ENCODE results near the gene C1R. TPM values are rescaled to one million over a fixed set of nuclear protein-coding genes. Genes with fewer than 3 reads are reported as not detected.

C1R gene
- total RNA-seq, 6 donors from 2014 or later, result 116 to 410 (median 210) TPM

- Histone ChIP-seq H3K27me3 (no peaks in the 10 kb centered on the region), H3K9me3 (no peaks in the 10 kb centered on the region), H3K36me3 (peaks cover 0 to 25% (median 0%) of the 10 kb centered on the region in 4 donors), H3K4me1 (no peaks in the 10 kb centered on the region), H3K4me3 (no peak overlapping the region), H3K27ac (no peak overlapping the region)
- TF ChIP-seq POLR2AphosphoS5 (IDR thresholded peaks at IDR 0.05) (no peak), POLR2A (IDR thresholded peaks at IDR 0.05) (no peak), CTCF (IDR thresholded peaks at IDR 0.05) (no peak), EP300 (IDR thresholded peaks at IDR 0.05) (no peak)
- 85 to 91% methylated on average over 7 of the region's 7 CpGs for WGBS, 2 donors
- DNase-seq, result no peak
- ATAC-seq (ENCODE audit: low FRiP score in 2 of 2), result no peak
Measured at GRCh38 chr12:7067096-7067495, 25.1 kb downstream of the C1R start.

- H3K36me3 ChIP-seq, result peaks cover 0 to 25% (median 0%) of the 10 kb centered on the region in 4 donors
- ATAC-seq (ENCODE audit: low FRiP score in 2 of 2), result no peak
Measured at GRCh38 chr12:7066596-7066995, 25.6 kb downstream of the C1R start.

GRCh38 chr12:7065073-7065623, 27.1 kb downstream of the C1R start:
- Histone ChIP-seq H3K4me3 (no peak overlapping the region), H3K9me3 (no peaks in the 10 kb centered on the region), H3K36me3 (peaks cover 0 to 22% (median 0%) of the 10 kb centered on the region in 4 donors), H3K27me3 (no peaks in the 10 kb centered on the region), H3K27ac (no peak overlapping the region), H3K4me1 (peaks cover 0 to 12% (median 8%) of the 10 kb centered on the region in 4 donors)
- ATAC-seq (ENCODE audit: low FRiP score in 2 of 2), result no peak
- 88 to 91% methylated on average over 7 of the region's 7 CpGs for WGBS, 2 donors
- TF ChIP-seq EP300 (IDR thresholded peaks at IDR 0.05), result no peak
- no peak for TF ChIP-seq POLR2A (IDR thresholded peaks at IDR 0.05)
- no peak for TF ChIP-seq CTCF (IDR thresholded peaks at IDR 0.05)
- TF ChIP-seq POLR2AphosphoS5 (IDR thresholded peaks at IDR 0.05), result no peak
- DNase-seq, result no peak

More at GRCh38 chr12:7066596-7066995, 25.6 kb downstream of the C1R start:
- Histone ChIP-seq H3K4me3 (no peak overlapping the region), H3K9me3 (no peaks in the 10 kb centered on the region), H3K27ac (no peak overlapping the region), H3K27me3 (no peaks in the 10 kb centered on the region), H3K4me1 (no peaks in the 10 kb centered on the region)
- no peak for DNase-seq
- 85 to 88% methylated on average over 2 of the region's 2 CpGs for WGBS, 2 donors
- no peak for TF ChIP-seq CTCF (IDR thresholded peaks at IDR 0.05)
- no peak for TF ChIP-seq EP300 (IDR thresholded peaks at IDR 0.05)
- TF ChIP-seq POLR2A (IDR thresholded peaks at IDR 0.05), result no peak
- no peak for TF ChIP-seq POLR2AphosphoS5 (IDR thresholded peaks at IDR 0.05)

- peaks cover 0 to 20% (median 0%) of the 10 kb centered on the region in 4 donors for H3K36me3 ChIP-seq
- peaks cover 6 to 19% (median 13%) of the 10 kb centered on the region in 4 donors for H3K4me1 ChIP-seq
- H3K4me3 ChIP-seq, result no peak overlapping the region
- H3K27ac ChIP-seq, result no peak overlapping the region
- WGBS, 2 donors, result 83% methylated on average over 3 of the region's 3 CpGs
- H3K27me3 ChIP-seq, result no peaks in the 10 kb centered on the region
- no peak for ATAC-seq (ENCODE audit: low FRiP score in 2 of 2)
- no peaks in the 10 kb centered on the region for H3K9me3 ChIP-seq
- DNase-seq, result no peak
- TF ChIP-seq POLR2AphosphoS5 (IDR thresholded peaks at IDR 0.05) (no peak), CTCF (IDR thresholded peaks at IDR 0.05) (no peak), POLR2A (IDR thresholded peaks at IDR 0.05) (no peak), EP300 (IDR thresholded peaks at IDR 0.05) (no peak)
Measured at GRCh38 chr12:7064516-7064915, 27.7 kb downstream of the C1R start.

DNA sequence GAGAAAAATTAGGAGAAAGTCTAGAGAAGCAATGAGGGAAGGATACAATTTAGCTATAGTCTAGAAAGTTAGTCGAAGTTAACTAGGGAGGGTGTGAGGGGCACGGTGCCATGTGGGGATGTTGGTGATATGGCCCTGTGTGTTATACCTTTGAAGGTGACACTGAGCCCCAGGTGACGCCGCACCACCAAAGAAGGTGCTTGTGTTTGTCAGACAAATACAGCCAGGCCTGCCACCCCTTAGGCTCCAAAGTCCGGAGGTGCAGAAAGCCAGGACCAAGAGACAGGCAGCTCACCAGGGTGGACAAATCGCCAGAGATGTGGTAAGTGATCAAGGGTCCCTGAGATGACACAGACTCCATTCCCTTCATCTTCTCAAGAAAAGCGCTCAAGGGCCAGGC, 30.6 kb downstream of the C1R start:
- peak overlapping the region in 3 of 4 donors; percentile 74 to 85 (median 75) for H3K27ac ChIP-seq
- H3K9me3 ChIP-seq, result no peaks in the 10 kb centered on the region
- peaks cover 0 to 7% (median 0%) of the 10 kb centered on the region in 4 donors for H3K36me3 ChIP-seq
- 90 to 94% methylated on average over 6 to 7 of the region's 7 CpGs for WGBS, 2 donors
- no peaks in the 10 kb centered on the region for H3K27me3 ChIP-seq
- H3K4me3 ChIP-seq, result peak overlapping the region in 3 of 4 donors; percentile 14 to 45 (median 43)
- no peak for TF ChIP-seq CTCF (IDR thresholded peaks at IDR 0.05)
- no peak for TF ChIP-seq POLR2AphosphoS5 (IDR thresholded peaks at IDR 0.05)
- TF ChIP-seq POLR2A (IDR thresholded peaks at IDR 0.05), result no peak
- no peak for TF ChIP-seq EP300 (IDR thresholded peaks at IDR 0.05)
- H3K4me1 ChIP-seq, result peaks cover 6 to 23% (median 13%) of the 10 kb centered on the region in 4 donors
- no peak for ATAC-seq (ENCODE audit: low FRiP score in 2 of 2)
- no peak for DNase-seq

Measured in upper lobe of left lung (tissue), 6 donors.